Right renal cortex interstitium (tissue), 3 donors: ENCODE data around the gene KCNJ18. TPM values are rescaled to one million over a fixed set of nuclear protein-coding genes. Genes with fewer than 3 reads are reported as not detected.
"Not testable (repeated sequence)": the region's sequence is repeated elsewhere in the genome, so short reads cannot be mapped to it uniquely, and the experiment has no call there.

Source experiments
- DNase-seq, 3 donors: peaks; one replicate each; pipeline ENCODE4 v3.0.0-alpha.2; 2013; ENCODE audit warnings: low read depth in 3 of 3, low spot score in 2 of 3
- polyA plus RNA-seq, 3 donors: library from polyadenylated mRNA; unstranded; fragments of 120-200 nt; gene quantifications; one replicate each; pipeline ENCODE4 v1.2.1, GENCODE V29; 2013; ENCODE audit not compliant: insufficient read length in 3 of 3

KCNJ18 gene
- polyA plus RNA-seq, 3 donors: not detected

GRCh38 chr17:21670361-21671155 is 21.8 kb upstream of the KCNJ18 start:
- DNase-seq: not testable (repeated sequence)

GRCh38 chr17:21671437-21671836 is 20.9 kb upstream of the KCNJ18 start:
- DNase-seq: not testable (repeated sequence)

- not testable (repeated sequence) for DNase-seq
Measured at GRCh38 chr17:21671871-21672270, 20.5 kb upstream of the KCNJ18 start.

- not testable (repeated sequence) for DNase-seq
Measured at GRCh38 chr17:21673451-21674241, 18.7 kb upstream of the KCNJ18 start.

- no peak for DNase-seq
Measured at GRCh38 chr17:21674242-21674731, 18.0 kb upstream of the KCNJ18 start.

- DNase-seq: not testable (repeated sequence)
Measured at GRCh38 chr17:21674891-21675738, 17.2 kb upstream of the KCNJ18 start.

- not testable (repeated sequence) for DNase-seq
Measured at GRCh38 chr17:21675739-21676130, 16.6 kb upstream of the KCNJ18 start.

- no peak for DNase-seq
Measured at GRCh38 chr17:21676281-21677111, 15.8 kb upstream of the KCNJ18 start.

- no peak for DNase-seq
Measured at GRCh38 chr17:21677126-21677910, 15.0 kb upstream of the KCNJ18 start.

- DNase-seq: no peak
Measured at GRCh38 chr17:21677911-21678310, 14.4 kb upstream of the KCNJ18 start.

- no peak for DNase-seq
Measured at GRCh38 chr17:21678393-21679081, 13.8 kb upstream of the KCNJ18 start.

GRCh38 chr17:21679256-21680146 is 12.8 kb upstream of the KCNJ18 start:
- no peak for DNase-seq

- no peak for DNase-seq
Measured at GRCh38 chr17:21680366-21680765, 12.0 kb upstream of the KCNJ18 start.

- not testable (repeated sequence) for DNase-seq
Measured at GRCh38 chr17:21680850-21681351, 11.4 kb upstream of the KCNJ18 start.

- not testable (repeated sequence) for DNase-seq
Measured at GRCh38 chr17:21681576-21681975, 10.7 kb upstream of the KCNJ18 start.

- DNase-seq: not testable (repeated sequence)
Measured at GRCh38 chr17:21682130-21682529, 10.2 kb upstream of the KCNJ18 start.

- DNase-seq: not testable (repeated sequence)
Measured at GRCh38 chr17:21683142-21683712, 9.1 kb upstream of the KCNJ18 start.
